EL (cell line): ENCODE data around the gene ZMYND15.
A peak's percentile ranks its signal among the peaks of the same experiment; 100 is the strongest.

Source experiments
- DNase-seq: peaks from one replicate; pipeline ENCODE4 v3.0.0-alpha.2; 2016

The ZMYND15 gene

GRCh38 chr17:4788807-4789700 is 49.4 kb downstream of the ZMYND15 start, which contains the start of gene GLTPD2:
GLTPD2 (plus strand) TSS chr17:4788964; CDS start chr17:4789012, 48 bp downstream.
- no peak for DNase-seq

- DNase-seq: no peak
Observed at GRCh38 chr17:4789701-4789950, 50.0 kb downstream of the ZMYND15 start.

- peak; percentile 89 for DNase-seq
Observed at GRCh38 chr17:4789951-4790704, 50.5 kb downstream of the ZMYND15 start.

GRCh38 chr17:4790705-4791088 is 51.1 kb downstream of the ZMYND15 start:
- no peak for DNase-seq

GRCh38 chr17:4795168-4795567 is 55.5 kb downstream of the ZMYND15 start:
- DNase-seq: no peak
